Measurements from ENCODE around the gene TNFAIP2. TPM values are rescaled to one million over a fixed set of nuclear protein-coding genes. Genes with fewer than 3 reads are reported as not detected.
"Not testable (repeated sequence)": the region's sequence is repeated elsewhere in the genome, so short reads cannot be mapped to it uniquely, and the experiment has no call there.

The TNFAIP2 gene
- total RNA-seq, 1 experiment from 2014 or later, result 87.3 TPM

DNA sequence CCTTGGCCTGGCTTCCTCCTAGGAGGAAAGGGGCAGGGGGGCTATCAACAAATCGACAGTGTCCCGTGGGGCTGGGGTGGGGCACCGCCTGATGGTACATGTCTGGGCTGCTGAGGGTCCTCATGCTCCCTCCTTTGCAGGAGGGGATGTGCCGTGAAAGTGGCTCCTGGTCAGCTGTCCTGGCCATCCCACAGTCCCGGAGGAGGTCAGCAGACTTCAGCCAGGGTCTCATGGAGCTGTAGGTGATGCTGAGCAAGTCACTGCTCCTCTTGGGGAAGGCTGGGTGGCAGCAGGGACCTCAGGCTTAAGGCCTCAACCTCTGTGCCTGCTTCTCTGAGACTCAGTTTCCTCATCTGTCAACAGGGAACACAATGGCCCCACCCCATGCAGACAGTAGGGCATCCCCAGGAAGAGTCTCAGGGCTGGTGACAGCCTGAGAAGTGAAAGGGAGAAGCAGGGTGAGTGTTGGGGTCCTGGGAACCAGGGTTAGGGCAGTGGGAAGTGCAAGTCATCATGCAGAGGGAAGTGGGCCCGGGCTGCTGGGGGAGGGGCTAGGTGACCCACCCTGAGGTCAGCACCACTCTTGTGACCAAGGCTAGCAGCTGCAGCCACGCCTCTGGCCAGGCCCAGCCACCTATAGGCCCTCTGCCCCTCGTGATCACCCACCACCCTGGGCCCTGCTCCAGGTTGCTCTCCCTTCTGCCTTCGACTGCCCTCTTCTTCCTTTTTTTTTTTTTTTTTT lies 4.4 kb upstream of the TNFAIP2 start:
- H3K36me3 ChIP-seq (ENCODE audit: low read depth, low read length), result no peaks in the 10 kb centered on the region
- no peak overlapping the region for H3K4me2 ChIP-seq (ENCODE audit: low read length)
- no peak overlapping the region for H3K9ac ChIP-seq (ENCODE audit: low read length)
- TF ChIP-seq CTCF (conservative IDR thresholded peaks at IDR 0.05; ENCODE audit: low read depth, low read length) (no peak), EZH2 (IDR thresholded peaks at IDR 0.05; ENCODE audit: low read length, unreplicated experiment) (no peak), EZH2phosphoT487 (IDR thresholded peaks at IDR 0.05; ENCODE audit: borderline replicate concordance, low read length) (no peak)
- no peaks in the 10 kb centered on the region for H3F3A ChIP-seq (ENCODE audit: low read length, unreplicated experiment)
- no peak overlapping the region for H3K27ac ChIP-seq (ENCODE audit: low read length)
- peaks cover 6% of the 10 kb centered on the region for H3K79me2 ChIP-seq (ENCODE audit: low read length)
- ChIA-PET CTCF (no interaction called here), POLR2A (ENCODE audit: unreplicated experiment) (no interaction called here)
- intact Hi-C loops (cut with micrococcal nuclease), result no loop called here
- no peak overlapping the region for H2AFZ ChIP-seq (ENCODE audit: low read length)
- no peaks in the 10 kb centered on the region for H3K9me3 ChIP-seq (ENCODE audit: low read length)
- no peak for DNase-seq
- ATAC-seq, result no peak
- no peaks in the 10 kb centered on the region for H4K20me1 ChIP-seq (ENCODE audit: low read length)
- no TSS peak for BruUV-seq (replicated peaks)
- peaks cover 20% of the 10 kb centered on the region for H3K4me1 ChIP-seq (ENCODE audit: insufficient read depth, low read length)
- no peaks in the 10 kb centered on the region for H3K9me2 ChIP-seq (replicated peaks; ENCODE audit: low read length)
- no peak overlapping the region for H3K4me3 ChIP-seq (ENCODE audit: low read length)
- H3K27me3 ChIP-seq (ENCODE audit: low read length), result no peaks in the 10 kb centered on the region

DNA sequence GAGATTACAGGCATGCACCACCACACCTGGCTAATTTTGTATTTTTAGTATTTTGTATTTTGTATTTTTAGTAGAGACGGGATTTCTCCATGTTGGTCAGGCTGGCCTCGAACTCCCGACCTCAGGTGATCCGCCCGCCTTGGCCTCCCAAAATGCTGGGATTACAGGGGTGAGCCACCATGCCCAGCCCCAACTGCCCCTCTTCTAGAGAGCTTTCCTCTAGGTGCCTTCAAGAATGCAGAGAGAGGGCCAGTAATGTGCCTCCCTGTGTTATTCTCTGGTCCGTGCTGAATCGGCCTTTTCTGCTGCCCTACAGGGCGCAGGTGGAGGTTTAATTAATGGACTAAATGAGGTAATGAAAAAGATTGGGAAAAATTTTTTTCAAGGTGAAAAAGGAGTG lies 3.7 kb upstream of the TNFAIP2 start:
- H3K4me2 ChIP-seq (ENCODE audit: low read length); CTCF ChIA-PET; POLR2A ChIA-PET (ENCODE audit: unreplicated experiment); H3F3A ChIP-seq (ENCODE audit: low read length, unreplicated experiment); H3K27me3 ChIP-seq (ENCODE audit: low read length); H4K20me1 ChIP-seq (ENCODE audit: low read length); ATAC-seq; H3K9ac ChIP-seq (ENCODE audit: low read length); H3K4me3 ChIP-seq (ENCODE audit: low read length); H2AFZ ChIP-seq (ENCODE audit: low read length); DNase-seq; H3K9me3 ChIP-seq (ENCODE audit: low read length); BruUV-seq (replicated peaks); H3K27ac ChIP-seq (ENCODE audit: low read length); H3K9me2 ChIP-seq (replicated peaks; ENCODE audit: low read length); intact Hi-C loops (cut with micrococcal nuclease); H3K36me3 ChIP-seq (ENCODE audit: low read depth, low read length): not testable (repeated sequence)
- peaks cover 12% of the 10 kb centered on the region for H3K79me2 ChIP-seq (ENCODE audit: low read length)
- peaks cover 26% of the 10 kb centered on the region for H3K4me1 ChIP-seq (ENCODE audit: insufficient read depth, low read length)

DNA sequence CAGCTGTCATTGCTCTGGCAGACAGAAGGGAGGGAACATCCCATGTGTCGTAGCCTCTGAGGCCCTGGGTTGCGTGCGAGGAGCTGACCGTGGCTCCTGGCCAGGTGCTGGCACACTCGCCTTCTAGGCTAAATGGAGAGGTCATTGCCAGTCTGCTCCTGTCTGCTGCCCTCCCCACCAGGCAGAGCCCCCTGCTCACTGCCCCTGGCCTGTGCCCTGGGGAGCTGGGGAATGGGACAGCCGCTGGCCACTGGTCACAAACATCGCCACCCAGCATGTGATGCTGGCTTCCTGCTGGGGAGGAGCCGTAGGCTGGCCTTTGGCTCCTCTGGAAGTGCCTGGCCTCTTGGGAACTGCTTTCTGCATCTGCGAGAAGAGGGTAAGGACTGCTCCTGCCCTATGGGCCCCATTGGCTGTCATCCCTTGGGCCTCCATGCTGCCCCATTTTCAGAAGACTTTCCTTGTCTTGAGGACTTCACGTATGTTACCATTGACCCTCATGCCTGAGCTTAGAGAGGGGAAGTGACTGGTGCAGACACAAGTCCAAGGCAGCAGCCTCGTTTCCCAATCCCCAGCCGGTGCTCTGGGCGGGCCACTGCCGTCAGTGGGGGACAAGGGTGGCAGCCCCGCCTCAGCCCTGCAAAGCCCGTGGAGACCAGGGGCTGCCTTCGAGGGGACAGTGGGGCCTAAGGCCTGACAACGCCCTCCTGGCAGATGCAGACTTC lies 2.0 kb upstream of the TNFAIP2 start:
- Histone ChIP-seq H3K9me3 (ENCODE audit: low read length) (no peaks in the 10 kb centered on the region), H4K20me1 (ENCODE audit: low read length) (0 out of 2 replicates have a peak, but pooled peaks cover 5% of the 10 kb centered on the region), H3K9me2 (replicated peaks; ENCODE audit: low read length) (no peaks in the 10 kb centered on the region), H3K4me1 (ENCODE audit: insufficient read depth, low read length) (peaks cover 28% of the 10 kb centered on the region), H3K27me3 (ENCODE audit: low read length) (no peaks in the 10 kb centered on the region), H3K27ac (ENCODE audit: low read length) (no peak overlapping the region), H2AFZ (ENCODE audit: low read length) (no peak overlapping the region), H3K4me2 (ENCODE audit: low read length) (no peak overlapping the region), H3F3A (ENCODE audit: low read length, unreplicated experiment) (no peaks in the 10 kb centered on the region), H3K36me3 (ENCODE audit: low read depth, low read length) (no peaks in the 10 kb centered on the region), H3K4me3 (ENCODE audit: low read length) (no peak overlapping the region), H3K9ac (ENCODE audit: low read length) (no peak overlapping the region), H3K79me2 (ENCODE audit: low read length) (peaks cover 30% of the 10 kb centered on the region)
- no peak for DNase-seq
- BruUV-seq (replicated peaks), result no TSS peak
- ChIA-PET CTCF (no interaction called here), POLR2A (ENCODE audit: unreplicated experiment) (no interaction called here)
- ATAC-seq, result no peak
- intact Hi-C loops (cut with micrococcal nuclease), result no loop called here
- TF ChIP-seq EZH2 (IDR thresholded peaks at IDR 0.05; ENCODE audit: low read length, unreplicated experiment), result no peak
- TF ChIP-seq CTCF (conservative IDR thresholded peaks at IDR 0.05; ENCODE audit: low read depth, low read length), result no peak
- TF ChIP-seq EZH2phosphoT487 (IDR thresholded peaks at IDR 0.05; ENCODE audit: borderline replicate concordance, low read length), result no peak

All from PC-3 (cell line).